HEK293T (cell line): ENCODE results near the gene ERAP2.

Source experiments
- CTCF ChIA-PET: fragments of 350-600 bp; formaldehyde crosslinking; extraction: SDS; loops from one replicate; lab custom pipeline; 2021; ENCODE audit warnings: antibody characterized with exemption, inconsistent platforms; lab: Yijun Ruan, JAX
- POLR2A ChIA-PET: fragments of 350-600 bp; formaldehyde crosslinking; extraction: SDS; loops from one replicate; lab custom pipeline; 2020; ENCODE audit warnings: antibody characterized with exemption, inconsistent platforms; lab: Yijun Ruan, JAX
- DNase-seq: peaks from one replicate; pipeline ENCODE4 v3.0.0; 2012; ENCODE audit warnings: mixed read lengths; ENCODE audit errors: extremely low spot score
- ARNT ChIP-seq: fragments of 450-650 bp; IDR thresholded peaks from 2 replicates; pipeline ENCODE4 v1.6.1; 2017; ENCODE audit warnings: mild to moderate bottlenecking
- BHLHE40 ChIP-seq: fragments of 450-650 bp; IDR thresholded peaks from 2 replicates; pipeline ENCODE4 v1.6.1; 2016; ENCODE audit warnings: mild to moderate bottlenecking, moderate library complexity, borderline replicate concordance
- CTBP1 ChIP-seq: fragments of 450-650 bp; IDR thresholded peaks from 2 replicates; pipeline ENCODE4 v1.6.1; 2016; ENCODE audit warnings: borderline replicate concordance
- ELF4 ChIP-seq: fragments of 450-650 bp; IDR thresholded peaks from 2 replicates; pipeline ENCODE4 v1.6.1; 2017; ENCODE audit warnings: antibody characterized with exemption
- FOXA1 ChIP-seq: fragments of 450-650 bp; IDR thresholded peaks from 2 replicates; pipeline ENCODE4 v1.6.1; 2016; ENCODE audit warnings: mild to moderate bottlenecking
- FOXK2 ChIP-seq: fragments of 450-650 bp; IDR thresholded peaks from 2 replicates; pipeline ENCODE4 v1.6.1; 2016; ENCODE audit warnings: mild to moderate bottlenecking
- FOXM1 ChIP-seq: fragments of 450-650 bp; IDR thresholded peaks from 2 replicates; pipeline ENCODE4 v1.6.1; 2017; ENCODE audit warnings: mild to moderate bottlenecking, borderline replicate concordance
- HDGF ChIP-seq: fragments of 450-650 bp; IDR thresholded peaks from 2 replicates; pipeline ENCODE4 v1.6.1; 2017; ENCODE audit warnings: antibody characterized with exemption, borderline replicate concordance
- L3MBTL2 ChIP-seq: fragments of 450-650 bp; conservative IDR thresholded peaks from 2 replicates; pipeline ENCODE4 v1.6.1; 2016; ENCODE audit warnings: mild to moderate bottlenecking
- LEF1 ChIP-seq: fragments of 450-650 bp; IDR thresholded peaks from 2 replicates; pipeline ENCODE4 v1.6.1; 2017; ENCODE audit warnings: mild to moderate bottlenecking, borderline replicate concordance
- NFRKB ChIP-seq: fragments of 450-650 bp; IDR thresholded peaks from 2 replicates; pipeline ENCODE4 v1.6.1; 2016; ENCODE audit warnings: mild to moderate bottlenecking, moderate library complexity
- PKNOX1 ChIP-seq: fragments of 450-650 bp; IDR thresholded peaks from 2 replicates; pipeline ENCODE4 v1.6.1; 2016
- SP1 ChIP-seq: fragments of 450-650 bp; IDR thresholded peaks from 2 replicates; pipeline ENCODE4 v1.6.1; 2017
- SUZ12 ChIP-seq: fragments of 450-650 bp; IDR thresholded peaks from 2 replicates; pipeline ENCODE4 v1.6.1; 2016; ENCODE audit warnings: mild to moderate bottlenecking
- TARDBP ChIP-seq: fragments of 450-650 bp; IDR thresholded peaks from 2 replicates; pipeline ENCODE4 v1.6.1; 2016
- ZNF384 ChIP-seq: fragments of 450-650 bp; IDR thresholded peaks from 2 replicates; pipeline ENCODE4 v1.6.1; 2016

ERAP2 gene

DNA sequence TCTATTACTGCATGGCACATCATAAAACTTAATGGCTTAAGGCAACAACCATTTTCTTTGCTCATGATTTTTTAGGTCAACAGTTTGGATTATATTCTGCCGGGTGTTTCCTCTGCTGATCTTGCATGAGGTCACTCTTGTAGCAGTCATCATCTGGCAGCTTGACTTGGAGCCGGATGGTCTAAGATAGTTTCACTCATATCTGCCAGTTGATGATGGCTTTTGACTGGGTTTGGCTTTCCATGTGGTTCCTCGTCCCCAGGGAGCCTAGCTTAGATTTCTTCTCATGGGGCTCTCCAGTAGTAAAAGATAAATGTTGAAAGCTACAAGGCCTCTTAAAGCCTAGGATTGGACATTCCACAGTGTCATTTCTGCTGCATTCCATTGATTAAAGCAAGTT is 87.0 kb downstream of the ERAP2 start:
- TF ChIP-seq FOXA1 (no peak), TARDBP (no peak), PKNOX1 (no peak), ELF4 (no peak), FOXK2 (no peak), CTBP1 (no peak), ZNF384 (no peak), ARNT (no peak), BHLHE40 (no peak), L3MBTL2 (no peak), SP1 (no peak), SUZ12 (no peak), FOXM1 (no peak), NFRKB (no peak), LEF1 (no peak), HDGF (no peak)
- CTCF ChIA-PET = interaction anchor here (0.6 to 1.2 kb wide), 3 partner anchors 13 to 107 kb away, joined by 3 to 4 read pairs (median 4); no protein-coding TSS in a partner anchor
- peak; percentile 43 for DNase-seq
- POLR2A ChIA-PET = no interaction called here

DNA sequence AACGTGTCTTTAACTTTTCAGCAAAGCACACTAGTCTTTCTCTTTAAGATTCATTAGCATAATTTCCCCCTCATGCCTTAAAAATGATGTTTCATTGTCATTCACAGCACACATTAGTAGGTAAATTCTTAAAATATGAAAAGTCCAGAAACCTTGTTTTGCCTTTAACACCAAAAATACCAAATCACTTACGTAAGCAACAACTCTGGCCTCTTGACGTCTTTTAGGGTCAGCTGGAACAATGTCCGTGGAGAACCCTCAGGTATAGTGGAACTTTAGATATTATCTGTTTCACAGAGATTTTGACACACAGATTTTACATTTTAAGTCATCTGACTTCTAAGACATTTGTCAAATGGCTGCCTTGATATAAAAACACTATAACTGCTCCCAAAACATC is 90.5 kb downstream of the ERAP2 start:
- no peak for TF ChIP-seq FOXA1
- no peak for TF ChIP-seq ELF4
- no peak for TF ChIP-seq ARNT
- no peak for TF ChIP-seq HDGF
- no peak for TF ChIP-seq CTBP1
- no peak for TF ChIP-seq PKNOX1
- TF ChIP-seq SP1 = no peak
- TF ChIP-seq L3MBTL2 = no peak
- TF ChIP-seq TARDBP = no peak
- TF ChIP-seq FOXK2 = no peak
- DNase-seq = no peak
- POLR2A ChIA-PET = no interaction called here
- CTCF ChIA-PET = interaction anchor here (0.7 kb wide), 1 partner anchor 30 kb away, joined by 3 read pairs; no protein-coding TSS in a partner anchor

DNA sequence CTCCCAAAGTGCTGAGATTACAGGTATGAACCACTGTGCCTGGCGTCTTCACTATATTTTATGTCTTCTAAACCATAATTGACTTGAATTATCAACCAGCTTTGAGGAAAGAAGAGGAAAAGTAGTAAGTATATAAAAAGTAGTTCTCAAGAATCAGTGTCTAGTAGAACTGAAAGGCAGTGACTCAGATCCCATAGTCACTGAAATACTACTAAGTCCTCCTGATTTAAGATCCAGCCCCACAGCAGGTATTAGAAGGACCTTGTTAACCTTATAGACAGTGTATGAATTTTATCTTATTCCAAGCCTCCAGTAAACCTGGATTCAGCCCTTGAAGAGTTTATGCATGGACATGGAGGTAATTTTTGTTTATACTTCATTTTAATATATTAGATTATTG is 91.1 kb downstream of the ERAP2 start:
- ChIA-PET CTCF (no interaction called here), POLR2A (no interaction called here)
- no peak for DNase-seq

DNA sequence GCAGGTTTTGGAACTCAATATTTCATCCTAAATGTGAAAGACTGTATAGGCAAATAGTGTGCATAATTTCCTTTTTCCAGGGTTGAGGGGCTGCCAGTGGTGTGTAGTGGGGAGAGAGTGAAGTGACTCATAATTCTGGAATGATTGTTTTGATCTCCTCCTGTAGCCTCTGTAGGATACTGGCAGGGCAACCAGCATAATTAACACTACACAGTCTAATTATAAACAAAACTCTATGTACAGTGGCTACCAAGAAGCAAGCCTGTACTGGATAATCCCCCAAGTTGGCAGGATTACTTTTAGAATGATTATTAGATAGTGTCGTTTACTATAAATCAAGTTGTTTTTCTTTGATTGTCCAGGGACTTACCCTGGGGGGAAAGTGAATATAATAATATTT is 91.8 kb downstream of the ERAP2 start:
- DNase-seq = no peak
- no peak for TF ChIP-seq PKNOX1
- TF ChIP-seq ELF4 = no peak
- TF ChIP-seq BHLHE40 = no peak
- no peak for TF ChIP-seq FOXK2
- no peak for TF ChIP-seq HDGF
- TF ChIP-seq LEF1 = no peak
- TF ChIP-seq NFRKB = no peak
- no peak for TF ChIP-seq FOXM1
- no peak for TF ChIP-seq TARDBP
- no peak for TF ChIP-seq L3MBTL2
- POLR2A ChIA-PET = no interaction called here
- CTCF ChIA-PET = no interaction called here

More for the DNA sequence above, 91.1 kb downstream of the ERAP2 start:
- TF ChIP-seq CTBP1 (no peak), ZNF384 (no peak), ARNT (no peak), FOXK2 (no peak), L3MBTL2 (no peak)

GRCh38 chr5:96968614-96969013 is 92.3 kb downstream of the ERAP2 start:
- POLR2A ChIA-PET = no interaction called here
- CTCF ChIA-PET = interaction anchor here (0.9 kb wide), 1 partner anchor 25 kb away, joined by 3 read pairs; no protein-coding TSS in a partner anchor
- no peak for TF ChIP-seq FOXM1
- no peak for TF ChIP-seq ARNT
- TF ChIP-seq FOXA1 = no peak
- no peak for TF ChIP-seq BHLHE40
- no peak for TF ChIP-seq LEF1
- TF ChIP-seq TARDBP = no peak
- no peak for TF ChIP-seq HDGF
- TF ChIP-seq SUZ12 = no peak
- no peak for TF ChIP-seq ELF4
- TF ChIP-seq SP1 = no peak
- no peak for TF ChIP-seq NFRKB
- no peak for TF ChIP-seq FOXK2
- TF ChIP-seq CTBP1 = no peak
- DNase-seq = peak; percentile 28
